Measurements from ENCODE around the gene FSIP1. TPM values are rescaled to one million over a fixed set of nuclear protein-coding genes. Genes with fewer than 3 reads are reported as not detected.
A peak's percentile ranks its signal among the peaks of the same experiment; 100 is the strongest.

FSIP1 gene
- total RNA-seq, 5 donors from 2014 or later (not counting 1 experiment from before 2014, with no cell fraction given): 0.30 to 1.0 (median 0.43) TPM

DNA sequence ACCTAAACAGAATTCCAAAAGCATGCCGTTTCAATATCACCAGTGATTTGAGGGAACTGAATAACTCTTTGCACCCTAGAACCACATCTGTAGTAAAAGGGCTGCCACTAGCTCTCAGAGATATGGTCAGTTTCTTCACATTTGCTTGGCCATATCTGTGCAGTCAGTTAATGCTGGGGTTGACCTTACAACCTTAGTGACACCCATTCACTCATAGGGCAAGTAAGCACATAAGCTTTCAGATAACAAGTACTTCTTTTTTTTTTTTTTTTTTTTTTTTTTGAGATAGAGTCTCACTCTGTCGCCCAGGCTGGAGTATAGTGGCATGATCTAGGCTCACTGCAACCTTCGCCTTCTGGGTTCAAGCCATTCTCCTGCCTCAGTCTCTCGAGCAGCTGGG lies 20.4 kb upstream of the FSIP1 start:
- CTCF ChIA-PET: no interaction called here
- WGBS (ENCODE audit: insufficient coverage): no CpG with 5 or more reads among the region's 4 CpGs
- no peak overlapping the region for H3K4me3 Mint-ChIP-seq
- no peaks in the 10 kb centered on the region for H3K36me3 Mint-ChIP-seq
- Histone ChIP-seq H3K27ac (ENCODE audit: low read length) (no peak overlapping the region), H3K9me3 (no peaks in the 10 kb centered on the region), H3K4me1 (ENCODE audit: control insufficient read depth in 1 of 2, extremely low read depth in 1 of 2, insufficient read depth in 2 of 2, low read length in 2 of 2) (no peaks in the 10 kb centered on the region), H3K27me3 (replicated peaks in 1 of 2; ENCODE audit: control insufficient read depth in 2 of 2, extremely low read depth in 1 of 2, insufficient read depth in 2 of 2, low read length in 1 of 2) (peaks cover 0 to 27% of the 10 kb centered on the region in 2 experiments), H3K36me3 (ENCODE audit: control insufficient read depth in 2 of 2, extremely low read depth in 1 of 2, insufficient read depth in 1 of 2, low read length in 1 of 2) (no peaks in the 10 kb centered on the region), H3K4me3 (ENCODE audit: control insufficient read depth in 1 of 2, extremely low read depth in 1 of 2, low read length in 1 of 2) (no peak overlapping the region)
- H3K9me3 Mint-ChIP-seq: no peaks in the 10 kb centered on the region
- DNase-seq (no peak), ATAC-seq (replicated peaks in 1 of 4) (no peak)
- no peak overlapping the region for H3K27ac Mint-ChIP-seq
- peaks cover 35 to 39% of the 10 kb centered on the region in 2 donors for H3K27me3 Mint-ChIP-seq
- POLR2A ChIA-PET: interaction anchor here in 1 of 2 donors (0.6 kb wide), 1 partner anchor 52 kb away, joined by 4 read pairs; no protein-coding TSS in a partner anchor
- H3K4me1 Mint-ChIP-seq: no peaks in the 10 kb centered on the region

DNA sequence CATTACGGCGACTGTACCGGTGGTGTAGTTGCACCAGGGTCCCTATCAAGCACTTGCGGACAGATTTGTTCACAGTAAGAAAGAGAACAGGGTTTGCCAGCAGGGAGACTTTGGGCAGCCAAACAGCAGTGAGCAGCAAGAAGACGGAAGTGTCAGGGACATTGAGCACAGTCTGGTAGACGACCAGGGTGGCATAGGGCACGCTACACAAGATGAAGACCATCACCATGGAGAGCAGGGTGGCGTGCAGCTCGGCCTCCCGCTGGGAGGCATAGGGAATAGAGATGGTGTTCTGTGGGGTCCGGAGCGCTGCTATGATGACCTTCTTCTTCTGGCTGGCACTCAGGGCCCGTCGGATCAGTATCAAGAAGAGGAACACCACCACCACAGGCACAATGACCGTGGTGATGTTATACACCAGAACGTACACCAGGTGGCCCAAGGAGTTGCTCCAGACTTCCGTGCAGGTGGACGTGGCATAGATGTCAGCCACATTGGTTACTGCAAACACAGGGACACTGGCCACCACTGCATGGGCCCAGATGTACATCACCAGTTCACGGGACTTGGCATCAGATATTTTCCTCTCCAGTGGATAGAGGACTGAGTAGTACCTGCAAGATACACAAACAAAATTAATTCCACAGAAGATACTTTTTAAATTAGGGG lies 19.1 kb upstream of the FSIP1 start:
- DNase-seq: peak in 1 of 35 experiments; percentile 21
- Mint-ChIP-seq H3K9me3 (no peaks in the 10 kb centered on the region), H3K4me1 (no peaks in the 10 kb centered on the region), H3K4me3 (no peak overlapping the region), H3K36me3 (no peaks in the 10 kb centered on the region), H3K27ac (no peak overlapping the region), H3K27me3 (peaks cover 43 to 48% of the 10 kb centered on the region in 2 donors)
- no peak overlapping the region for H3K27ac ChIP-seq (ENCODE audit: low read length)
- peaks cover 0 to 31% of the 10 kb centered on the region in 2 experiments for H3K27me3 ChIP-seq (replicated peaks in 1 of 2; ENCODE audit: control insufficient read depth in 2 of 2, extremely low read depth in 1 of 2, insufficient read depth in 2 of 2, low read length in 1 of 2)
- H3K9me3 ChIP-seq: no peaks in the 10 kb centered on the region
- POLR2A ChIA-PET: no interaction called here
- H3K4me1 ChIP-seq (ENCODE audit: control insufficient read depth in 1 of 2, extremely low read depth in 1 of 2, insufficient read depth in 2 of 2, low read length in 2 of 2): no peaks in the 10 kb centered on the region
- CTCF ChIA-PET: no interaction called here
- WGBS (ENCODE audit: insufficient coverage): 84% methylated on average over 18 of the region's 19 CpGs
- no peaks in the 10 kb centered on the region for H3K36me3 ChIP-seq (ENCODE audit: control insufficient read depth in 2 of 2, extremely low read depth in 1 of 2, insufficient read depth in 1 of 2, low read length in 1 of 2)
- peak in 1 of 4 experiments; percentile 32 for ATAC-seq (replicated peaks in 1 of 4)
- H3K4me3 ChIP-seq (ENCODE audit: control insufficient read depth in 1 of 2, extremely low read depth in 1 of 2, low read length in 1 of 2): no peak overlapping the region

DNA sequence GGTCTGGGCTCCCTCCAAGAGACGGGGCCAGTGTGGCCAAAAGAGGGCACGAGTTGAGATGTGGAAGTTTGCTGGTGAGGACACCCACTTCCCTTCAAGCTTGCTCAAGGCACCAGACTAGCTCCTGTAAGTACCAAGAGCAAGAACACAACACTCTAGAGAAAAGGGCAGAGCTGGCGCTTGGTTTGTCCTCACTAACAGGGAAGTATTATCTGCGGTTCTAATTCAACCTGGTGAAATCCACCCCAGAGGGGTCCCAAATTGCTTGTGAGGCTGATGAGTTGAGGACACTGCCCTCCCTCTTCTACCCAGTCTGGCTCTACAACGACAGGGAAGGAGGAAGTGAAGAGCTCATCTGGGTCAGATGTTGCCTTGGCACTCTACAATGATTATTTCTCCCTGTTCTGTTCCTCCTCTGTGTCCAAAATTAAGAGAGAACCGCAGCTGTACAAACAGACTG lies 16.9 kb upstream of the FSIP1 start:
- Mint-ChIP-seq H3K27me3 (peaks cover 58 to 66% of the 10 kb centered on the region in 2 donors), H3K36me3 (no peaks in the 10 kb centered on the region), H3K9me3 (no peaks in the 10 kb centered on the region), H3K4me1 (no peaks in the 10 kb centered on the region), H3K4me3 (no peak overlapping the region), H3K27ac (no peak overlapping the region)
- WGBS (ENCODE audit: insufficient coverage): 83% methylated on average over 1 of the region's 6 CpGs
- Histone ChIP-seq H3K27ac (ENCODE audit: low read length) (no peak overlapping the region), H3K4me3 (ENCODE audit: control insufficient read depth in 1 of 2, extremely low read depth in 1 of 2, low read length in 1 of 2) (no peak overlapping the region), H3K36me3 (ENCODE audit: control insufficient read depth in 2 of 2, extremely low read depth in 1 of 2, insufficient read depth in 1 of 2, low read length in 1 of 2) (no peaks in the 10 kb centered on the region), H3K27me3 (replicated peaks in 1 of 2; ENCODE audit: control insufficient read depth in 2 of 2, extremely low read depth in 1 of 2, insufficient read depth in 2 of 2, low read length in 1 of 2) (peaks cover 0 to 35% of the 10 kb centered on the region in 2 experiments), H3K9me3 (no peaks in the 10 kb centered on the region), H3K4me1 (ENCODE audit: control insufficient read depth in 1 of 2, extremely low read depth in 1 of 2, insufficient read depth in 2 of 2, low read length in 2 of 2) (no peaks in the 10 kb centered on the region)
- ChIA-PET CTCF (interaction anchor here in 1 of 2 donors (2.2 kb wide), 1 partner anchor 75 kb away, joined by 5 read pairs; no protein-coding TSS in a partner anchor), POLR2A (interaction anchor here in 1 of 2 donors (0.7 kb wide), 1 partner anchor 9 kb away, joined by 3 read pairs; no protein-coding TSS in a partner anchor)
- ATAC-seq (replicated peaks in 1 of 4): no peak
- DNase-seq: no peak

DNA sequence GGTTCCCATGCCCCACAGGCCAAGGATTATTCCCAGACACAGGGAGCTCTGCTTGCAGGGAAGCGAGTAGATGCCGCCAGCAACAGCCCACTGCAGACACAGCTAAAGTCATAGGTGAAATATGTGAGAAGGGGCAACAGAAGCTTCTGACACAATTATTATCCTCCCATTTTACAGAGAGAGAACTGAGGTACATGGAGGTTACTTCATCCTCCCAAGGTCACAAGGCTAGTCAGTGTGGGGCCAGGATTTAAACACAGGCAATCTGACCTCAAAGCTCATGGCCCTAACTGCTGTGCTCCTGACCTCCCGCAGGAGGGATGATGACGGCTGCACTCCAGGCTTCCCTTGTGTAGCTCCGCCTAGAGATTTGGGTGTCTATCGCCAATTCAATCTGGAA lies 15.7 kb upstream of the FSIP1 start:
- ATAC-seq (replicated peaks in 1 of 4): no peak
- Mint-ChIP-seq H3K36me3 (no peaks in the 10 kb centered on the region), H3K9me3 (no peaks in the 10 kb centered on the region), H3K4me1 (no peaks in the 10 kb centered on the region), H3K27me3 (peaks cover 62 to 67% of the 10 kb centered on the region in 2 donors), H3K4me3 (no peak overlapping the region), H3K27ac (no peak overlapping the region)
- POLR2A ChIA-PET: no interaction called here
- H3K4me3 ChIP-seq (ENCODE audit: control insufficient read depth in 1 of 2, extremely low read depth in 1 of 2, low read length in 1 of 2): no peak overlapping the region
- no peaks in the 10 kb centered on the region for H3K36me3 ChIP-seq (ENCODE audit: control insufficient read depth in 2 of 2, extremely low read depth in 1 of 2, insufficient read depth in 1 of 2, low read length in 1 of 2)
- no peak overlapping the region for H3K27ac ChIP-seq (ENCODE audit: low read length)
- CTCF ChIA-PET: interaction anchor here in 1 of 2 donors (2.2 kb wide), 1 partner anchor 76 kb away, joined by 5 read pairs; no protein-coding TSS in a partner anchor
- 94% methylated on average over 3 of the region's 6 CpGs for WGBS (ENCODE audit: insufficient coverage)
- no peaks in the 10 kb centered on the region for H3K9me3 ChIP-seq
- H3K27me3 ChIP-seq (replicated peaks in 1 of 2; ENCODE audit: control insufficient read depth in 2 of 2, extremely low read depth in 1 of 2, insufficient read depth in 2 of 2, low read length in 1 of 2): peaks cover 0 to 34% of the 10 kb centered on the region in 2 experiments
- no peaks in the 10 kb centered on the region for H3K4me1 ChIP-seq (ENCODE audit: control insufficient read depth in 1 of 2, extremely low read depth in 1 of 2, insufficient read depth in 2 of 2, low read length in 2 of 2)
- no peak for DNase-seq

DNA sequence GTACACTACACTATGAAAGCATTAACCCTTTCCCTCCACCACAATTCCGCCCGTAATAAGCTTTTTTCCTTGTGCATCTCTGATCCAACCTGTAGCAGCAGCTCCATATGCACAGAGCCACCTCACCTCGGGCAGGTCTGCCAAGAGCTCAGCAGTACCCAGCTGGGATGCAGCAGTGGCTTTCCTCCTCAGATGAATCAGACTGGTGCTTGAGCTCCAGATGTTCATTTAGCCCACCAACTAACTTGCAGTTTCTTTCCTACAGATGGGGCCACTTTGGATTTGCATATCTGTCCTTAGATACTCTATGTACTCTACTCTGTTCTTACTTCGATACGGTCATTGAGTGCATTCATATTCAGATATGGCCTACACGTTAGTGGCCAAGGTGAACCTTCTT lies 14.8 kb upstream of the FSIP1 start:
- Mint-ChIP-seq H3K4me3 (no peak overlapping the region), H3K4me1 (no peaks in the 10 kb centered on the region), H3K9me3 (no peaks in the 10 kb centered on the region), H3K27me3 (peaks cover 62 to 65% of the 10 kb centered on the region in 2 donors), H3K27ac (no peak overlapping the region), H3K36me3 (no peaks in the 10 kb centered on the region)
- Histone ChIP-seq H3K4me3 (ENCODE audit: control insufficient read depth in 1 of 2, extremely low read depth in 1 of 2, low read length in 1 of 2) (no peak overlapping the region), H3K4me1 (ENCODE audit: control insufficient read depth in 1 of 2, extremely low read depth in 1 of 2, insufficient read depth in 2 of 2, low read length in 2 of 2) (no peaks in the 10 kb centered on the region), H3K27ac (ENCODE audit: low read length) (no peak overlapping the region), H3K27me3 (replicated peaks in 1 of 2; ENCODE audit: control insufficient read depth in 2 of 2, extremely low read depth in 1 of 2, insufficient read depth in 2 of 2, low read length in 1 of 2) (peaks cover 0 to 32% of the 10 kb centered on the region in 2 experiments), H3K36me3 (ENCODE audit: control insufficient read depth in 2 of 2, extremely low read depth in 1 of 2, insufficient read depth in 1 of 2, low read length in 1 of 2) (no peaks in the 10 kb centered on the region), H3K9me3 (no peaks in the 10 kb centered on the region)
- ChIA-PET POLR2A (no interaction called here), CTCF (interaction anchor here in 1 of 2 donors (1.2 to 2.2 kb wide), 2 partner anchors 41 to 77 kb away, joined by 4 to 5 read pairs; no protein-coding TSS in a partner anchor)
- no CpG with 5 or more reads among the region's 6 CpGs for WGBS (ENCODE audit: insufficient coverage)
- ATAC-seq (replicated peaks in 1 of 4) (no peak), DNase-seq (no peak)

DNA sequence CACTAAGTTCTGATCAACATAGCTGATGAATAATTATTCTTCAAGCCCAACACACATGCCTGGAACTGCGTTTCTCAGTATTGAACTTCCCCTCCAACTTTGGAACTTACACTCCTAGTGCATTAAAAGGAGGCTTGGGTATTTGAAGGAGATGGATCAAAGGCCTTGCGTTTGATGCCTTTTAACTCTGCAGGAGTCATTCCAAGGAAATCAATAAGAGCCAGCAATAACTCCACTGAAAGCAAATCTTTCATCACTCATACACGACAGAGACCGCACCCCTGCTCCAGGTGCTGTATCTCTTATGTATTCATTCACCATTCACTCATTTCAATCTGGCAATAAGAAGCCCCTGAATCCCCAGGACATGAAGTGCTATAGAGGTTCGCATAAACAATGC lies 14.0 kb upstream of the FSIP1 start:
- H3K27ac ChIP-seq (ENCODE audit: low read length): no peak overlapping the region
- no peak for ATAC-seq (replicated peaks in 1 of 4)
- no peaks in the 10 kb centered on the region for H3K36me3 ChIP-seq (ENCODE audit: control insufficient read depth in 2 of 2, extremely low read depth in 1 of 2, insufficient read depth in 1 of 2, low read length in 1 of 2)
- CTCF ChIA-PET: interaction anchor here in 1 of 2 donors (1.2 kb wide), 1 partner anchor 40 kb away, joined by 4 read pairs; no protein-coding TSS in a partner anchor
- Mint-ChIP-seq H3K4me3 (no peak overlapping the region), H3K4me1 (no peaks in the 10 kb centered on the region), H3K27ac (no peak overlapping the region), H3K9me3 (no peaks in the 10 kb centered on the region), H3K27me3 (peaks cover 58 to 60% of the 10 kb centered on the region in 2 donors), H3K36me3 (no peaks in the 10 kb centered on the region)
- H3K27me3 ChIP-seq (replicated peaks in 1 of 2; ENCODE audit: control insufficient read depth in 2 of 2, extremely low read depth in 1 of 2, insufficient read depth in 2 of 2, low read length in 1 of 2): peaks cover 0 to 27% of the 10 kb centered on the region in 2 experiments
- no peaks in the 10 kb centered on the region for H3K9me3 ChIP-seq
- POLR2A ChIA-PET: no interaction called here
- 100% methylated on average over 2 of the region's 5 CpGs for WGBS (ENCODE audit: insufficient coverage)
- no peak for DNase-seq
- H3K4me3 ChIP-seq (ENCODE audit: control insufficient read depth in 1 of 2, extremely low read depth in 1 of 2, low read length in 1 of 2): no peak overlapping the region
- H3K4me1 ChIP-seq (ENCODE audit: control insufficient read depth in 1 of 2, extremely low read depth in 1 of 2, insufficient read depth in 2 of 2, low read length in 2 of 2): no peaks in the 10 kb centered on the region

Data from T-cell (primary cell).